G401.6 (cell line): ENCODE results near the gene OAS2.
"Not testable (repeated sequence)": the region's sequence is repeated elsewhere in the genome, so short reads cannot be mapped to it uniquely, and the experiment has no call there.

Source experiments
- FAIRE-seq: peaks from 2 replicates; lab custom pipeline; 2012; peaks lifted over from hg19 to GRCh38; lab: Jason Lieb, UNC

Gene OAS2

DNA sequence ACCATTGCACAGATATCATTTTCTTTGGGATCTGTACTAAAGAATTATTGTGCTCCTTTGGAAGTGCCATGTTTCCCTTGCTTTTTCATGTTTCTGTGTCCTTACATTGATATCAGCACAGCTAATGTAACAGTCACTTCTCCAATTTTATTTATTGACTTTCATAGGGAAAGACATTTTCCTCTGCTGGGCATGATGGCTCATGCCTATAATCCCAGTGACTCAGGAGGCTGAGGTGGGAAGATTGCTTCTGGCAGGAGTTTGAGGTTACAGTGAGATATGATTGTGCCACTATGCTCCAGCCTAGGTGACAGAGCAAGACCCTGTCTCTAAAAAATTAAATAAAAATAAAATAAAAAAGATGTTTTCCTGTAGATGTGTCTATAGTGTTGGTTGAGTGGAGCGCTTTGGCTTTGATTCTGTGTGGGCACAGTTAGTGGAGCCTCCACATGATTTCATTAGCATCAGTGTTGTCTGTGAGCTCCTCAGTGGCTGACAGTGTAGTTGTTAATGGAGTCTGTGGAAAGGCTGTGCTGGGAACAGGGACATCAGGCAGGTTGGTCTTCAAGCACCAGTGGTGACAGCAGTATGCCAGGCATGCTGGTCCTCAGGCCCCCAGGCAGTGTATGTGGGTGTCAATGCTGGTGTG lies 7.4 kb downstream of the OAS2 start:
- FAIRE-seq = no peak

DNA sequence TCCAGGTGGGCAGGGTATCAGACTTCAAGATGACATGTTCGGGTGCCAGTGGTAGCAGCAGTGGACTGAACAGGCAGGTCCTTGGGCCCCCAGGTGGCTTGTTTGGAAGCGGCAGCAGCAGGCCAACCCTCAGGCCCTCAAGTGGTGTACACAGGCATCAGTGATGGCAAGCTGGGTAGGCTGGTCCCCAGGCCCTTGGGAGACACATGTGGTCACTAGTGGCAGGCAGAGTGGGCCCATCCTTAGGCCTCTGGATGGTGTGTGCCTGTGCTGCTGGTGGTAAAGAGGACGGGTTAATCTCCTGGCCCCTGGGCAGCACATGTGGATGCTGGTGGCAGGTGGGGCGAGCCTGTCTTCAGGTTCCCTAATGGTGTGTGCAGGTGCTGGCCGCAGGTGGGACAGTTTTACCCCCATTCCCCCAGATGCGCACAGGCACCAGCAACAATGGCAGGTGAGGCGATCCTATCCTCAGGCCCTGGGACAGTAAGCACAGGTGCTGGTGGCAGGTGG lies 8.0 kb downstream of the OAS2 start:
- no peak for FAIRE-seq

DNA sequence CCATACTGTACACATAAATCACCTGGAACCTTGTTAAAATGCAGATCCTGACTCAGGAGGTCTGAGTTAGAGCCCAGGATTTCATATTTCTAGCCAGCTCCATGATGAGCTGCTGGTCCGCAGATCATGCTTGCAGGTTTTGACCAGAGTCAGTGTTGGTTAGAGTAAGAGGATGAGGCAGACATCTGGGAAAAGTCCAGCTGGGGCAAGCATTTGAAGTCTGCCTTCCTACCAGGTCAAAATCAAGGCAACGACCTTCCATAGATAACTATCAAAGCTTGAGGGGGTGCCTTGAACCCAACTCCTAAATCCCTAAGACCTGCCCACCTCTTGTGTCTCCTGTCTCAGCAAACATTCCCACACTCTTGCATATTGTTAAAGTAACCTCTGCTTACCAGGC lies 9.2 kb downstream of the OAS2 start:
- FAIRE-seq = no peak

DNA sequence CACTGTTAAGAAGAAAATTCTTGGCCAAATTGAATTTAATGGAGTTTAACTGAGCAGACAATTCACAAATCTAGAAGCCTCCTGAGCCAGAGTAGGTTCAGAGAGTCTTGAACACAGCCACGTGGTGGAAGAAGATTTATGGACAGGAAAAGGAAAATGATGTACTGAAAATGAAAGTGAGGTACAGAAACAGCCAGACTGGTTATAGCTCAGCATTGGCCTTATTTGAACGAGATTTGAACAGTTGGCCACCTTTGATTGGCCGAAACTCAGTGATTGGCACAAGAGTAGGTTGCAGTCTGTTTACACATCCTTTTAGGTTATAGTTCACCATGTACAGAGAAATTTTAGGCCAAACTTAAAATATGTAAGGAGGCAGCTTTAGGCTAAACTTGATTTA lies 9.9 kb downstream of the OAS2 start:
- no peak for FAIRE-seq

DNA sequence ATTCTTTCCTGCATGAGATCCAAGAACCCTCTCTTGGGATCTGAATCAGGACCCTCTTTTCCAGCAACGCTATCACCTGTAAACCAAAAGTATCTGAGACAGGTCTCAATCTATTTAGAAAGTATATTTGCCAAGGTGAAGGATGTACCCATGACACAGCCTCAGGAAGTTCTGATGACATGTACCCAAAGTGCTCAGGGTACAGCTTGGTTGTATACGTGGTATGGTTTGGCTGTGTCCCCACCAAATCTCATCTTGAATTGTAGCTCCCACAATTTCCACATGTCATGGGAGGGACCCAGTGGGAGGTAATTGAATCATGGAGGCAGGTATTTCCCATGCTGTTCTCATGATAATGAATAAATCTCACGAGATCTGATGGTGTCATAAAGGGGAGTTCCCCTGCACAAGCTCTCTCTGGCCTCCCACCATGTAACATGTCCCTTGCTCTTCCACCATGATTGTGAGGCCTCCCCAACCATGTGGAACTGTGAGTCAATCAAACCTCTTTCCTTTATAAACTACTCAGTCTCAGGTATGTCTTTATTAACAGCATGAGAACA lies 10.6 kb downstream of the OAS2 start:
- not testable (repeated sequence) for FAIRE-seq

DNA sequence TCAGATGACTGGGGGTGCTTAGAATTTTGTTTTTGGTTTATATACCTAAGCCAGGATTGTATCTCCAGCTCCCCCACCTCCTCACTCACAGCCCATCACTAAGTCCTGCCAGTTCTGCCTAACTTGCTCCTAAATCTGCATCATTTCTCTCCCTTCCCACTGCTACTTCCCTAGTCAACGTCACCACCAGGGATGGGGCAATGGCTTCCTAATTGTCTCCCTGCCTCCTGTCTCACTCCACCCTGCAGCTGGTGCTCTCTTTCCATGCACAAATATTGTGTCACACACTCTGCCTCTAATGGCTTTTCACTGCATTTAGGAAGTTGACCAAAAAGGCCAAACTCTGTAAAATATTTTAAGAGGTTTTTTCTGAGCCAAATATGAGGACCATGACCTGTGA lies 11.5 kb downstream of the OAS2 start:
- FAIRE-seq = no peak

DNA sequence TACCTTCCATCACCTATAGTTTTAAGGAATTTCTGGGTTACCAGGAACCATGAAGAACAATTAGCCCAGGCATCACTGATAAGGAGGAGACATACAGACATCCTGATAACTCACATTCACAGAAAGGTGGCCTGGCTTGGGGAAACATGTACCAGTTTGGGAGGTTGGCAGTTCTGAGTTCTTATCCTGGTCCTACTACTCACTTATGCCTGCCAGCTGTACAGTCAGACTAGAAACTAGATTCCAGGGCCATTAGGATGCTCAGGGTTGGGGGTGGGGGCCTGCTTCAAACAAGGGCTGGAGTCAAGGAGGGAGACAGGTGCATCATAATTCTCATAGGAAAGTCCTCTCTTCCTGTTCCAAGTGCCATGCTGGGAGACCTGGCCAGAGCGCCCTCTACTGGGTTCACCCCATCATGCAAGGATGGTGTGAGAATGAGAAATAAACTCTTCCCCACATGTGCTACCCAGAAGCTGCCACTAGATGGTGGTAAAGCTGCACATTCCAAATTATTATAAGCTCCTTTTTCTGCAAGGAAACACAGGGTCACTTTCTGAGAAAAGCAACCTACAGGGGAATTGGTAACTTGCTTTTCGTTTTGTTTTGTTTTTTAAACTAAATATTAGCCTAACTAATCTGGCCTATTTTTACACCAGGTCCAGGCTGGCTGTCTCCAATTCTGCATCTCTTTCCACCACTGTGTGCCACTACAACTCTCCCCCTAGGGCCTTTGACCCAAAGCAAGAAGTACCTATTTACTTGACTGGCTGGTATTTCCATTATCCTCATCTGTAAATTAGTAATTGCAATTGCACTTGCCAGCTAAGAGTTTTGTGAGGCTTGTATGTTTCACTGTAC lies 14.5 kb downstream of the OAS2 start:
- FAIRE-seq = peak; percentile 92

DNA sequence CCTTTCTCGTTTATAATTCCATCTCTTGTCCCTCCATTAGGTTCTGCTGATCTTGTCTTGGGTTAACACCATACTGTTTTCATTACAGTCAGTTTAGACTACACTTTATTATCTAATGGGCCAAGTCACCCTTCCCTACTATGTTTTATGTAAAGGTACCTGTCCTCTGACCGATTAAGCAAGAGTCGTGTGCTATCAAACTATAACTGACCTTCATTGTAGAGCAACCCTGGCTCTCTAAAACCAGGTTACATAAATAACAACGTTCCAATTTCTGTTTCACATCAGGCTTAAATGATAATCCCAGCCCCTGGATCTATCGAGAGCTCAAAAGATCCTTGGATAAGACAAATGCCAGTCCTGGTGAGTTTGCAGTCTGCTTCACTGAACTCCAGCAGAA lies 16.7 kb downstream of the OAS2 start:
- no peak for FAIRE-seq

DNA sequence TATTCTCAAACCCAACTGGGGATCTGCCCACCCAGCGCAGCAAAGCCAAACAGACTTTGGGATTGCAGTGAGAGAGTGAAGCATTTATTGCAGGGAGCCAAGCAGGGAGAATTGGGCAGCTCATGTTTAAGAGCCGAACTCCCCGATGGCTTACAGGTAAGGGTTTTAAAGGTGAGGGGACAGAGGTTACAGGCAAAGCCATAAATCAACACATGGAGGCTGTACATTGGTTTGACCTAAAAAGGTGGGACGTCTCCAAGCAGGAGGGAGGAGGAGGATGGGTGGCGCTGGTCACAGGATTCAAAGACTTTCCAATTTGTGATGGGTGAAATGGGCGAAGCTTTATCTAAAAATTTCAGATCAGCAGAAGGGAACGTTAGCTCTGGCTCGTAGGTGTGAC lies 18.2 kb downstream of the OAS2 start:
- no peak for FAIRE-seq

DNA sequence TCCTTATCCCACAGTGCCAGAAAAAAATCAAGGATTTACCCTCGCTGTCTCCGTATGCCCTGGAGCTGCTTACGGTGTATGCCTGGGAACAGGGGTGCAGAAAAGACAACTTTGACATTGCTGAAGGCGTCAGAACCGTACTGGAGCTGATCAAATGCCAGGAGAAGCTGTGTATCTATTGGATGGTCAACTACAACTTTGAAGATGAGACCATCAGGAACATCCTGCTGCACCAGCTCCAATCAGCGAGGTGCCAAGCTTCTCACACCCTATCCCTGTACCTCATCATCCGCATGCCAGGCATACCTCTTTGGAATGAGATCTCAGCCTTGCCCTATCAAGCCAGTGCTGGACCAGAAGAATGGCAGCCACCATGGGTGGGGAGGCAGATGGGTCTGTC lies 19.2 kb downstream of the OAS2 start:
- FAIRE-seq = no peak

DNA sequence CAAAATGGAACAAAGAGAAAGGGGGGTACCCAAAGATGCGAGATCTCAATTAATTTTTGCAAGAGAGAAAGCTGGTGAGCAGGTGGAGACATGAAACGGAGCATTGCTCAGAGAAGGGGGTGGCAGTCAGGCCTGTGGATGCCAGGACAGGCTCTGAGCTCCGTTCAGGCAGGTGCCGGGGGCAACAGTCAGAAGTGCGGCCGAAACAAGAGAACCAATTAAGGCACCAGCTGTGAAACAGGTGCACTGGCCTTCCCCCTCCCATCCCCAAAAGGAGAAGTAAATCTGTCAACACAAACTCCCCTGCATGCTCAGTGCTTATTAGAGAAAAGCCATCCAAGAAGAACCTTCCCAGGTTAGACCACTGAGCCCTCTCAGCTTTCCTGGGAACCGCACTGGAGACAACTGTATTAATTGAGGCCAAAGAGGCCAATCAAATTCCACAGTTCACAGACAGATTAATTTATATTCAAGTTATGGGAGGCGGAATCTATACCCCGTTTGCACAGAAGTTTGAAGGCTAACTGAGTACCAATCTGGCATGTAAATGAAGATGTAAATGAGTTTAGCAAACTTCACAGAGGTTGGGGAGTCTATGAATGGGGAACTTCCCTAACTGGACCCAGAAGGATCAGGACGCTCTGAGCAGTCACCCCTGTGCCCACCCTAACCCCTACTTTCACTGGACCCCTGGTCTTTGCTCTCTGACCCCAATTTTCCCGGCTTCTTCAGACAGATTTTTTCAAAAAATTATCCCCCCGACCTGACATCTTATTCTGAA lies 20.9 kb downstream of the OAS2 start:
- no peak for FAIRE-seq

DNA sequence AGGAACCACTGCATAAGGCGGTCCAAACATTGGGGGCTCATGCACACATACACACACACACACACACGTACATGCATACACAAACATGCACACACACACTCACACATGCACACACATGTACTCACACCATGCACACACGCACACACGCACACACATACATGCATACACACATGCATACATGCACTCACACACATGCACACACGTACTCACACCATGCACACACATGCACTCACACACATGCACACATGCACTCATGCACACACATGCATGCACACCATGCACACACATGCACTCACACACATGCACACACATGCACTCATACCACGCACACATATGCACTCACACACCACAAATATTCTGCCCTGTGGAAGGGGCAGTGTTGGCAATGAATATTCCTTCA lies 22.1 kb downstream of the OAS2 start:
- no peak for FAIRE-seq

DNA sequence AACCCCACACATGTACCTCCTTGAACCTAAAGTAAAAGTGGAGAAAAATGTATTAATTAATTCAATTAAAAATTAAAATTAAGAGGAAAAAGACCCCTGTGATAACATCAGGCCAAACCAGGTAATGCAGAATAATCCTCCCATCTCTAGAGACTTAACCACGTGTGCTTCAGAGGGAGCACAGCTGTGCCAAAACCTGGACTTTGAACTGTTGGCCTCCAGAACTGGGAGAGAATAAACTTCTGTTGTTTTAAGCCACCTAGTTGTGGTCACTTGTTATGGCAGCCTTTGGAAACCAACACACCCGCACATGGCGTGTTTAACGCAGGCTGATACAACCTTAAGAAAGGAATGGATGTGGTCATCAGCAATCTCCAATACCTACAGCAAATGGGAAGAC lies 23.8 kb downstream of the OAS2 start:
- no peak for FAIRE-seq

DNA sequence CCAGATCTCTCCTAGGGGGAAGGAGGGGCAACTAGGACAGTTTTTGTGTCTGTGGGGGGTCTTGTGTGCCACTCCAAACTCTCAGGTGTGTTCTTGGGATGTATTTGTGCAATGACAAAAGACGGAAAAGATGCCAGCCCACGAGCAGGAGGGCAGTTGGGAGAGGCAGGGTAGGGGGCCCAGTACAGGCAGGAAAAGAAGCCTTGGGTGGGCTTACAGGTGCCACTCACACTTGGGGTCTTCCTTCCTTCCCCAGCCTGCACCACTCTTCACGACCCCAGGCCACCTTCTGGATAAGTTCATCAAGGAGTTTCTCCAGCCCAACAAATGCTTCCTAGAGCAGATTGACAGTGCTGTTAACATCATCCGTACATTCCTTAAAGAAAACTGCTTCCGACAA lies 24.4 kb downstream of the OAS2 start:
- no peak for FAIRE-seq

DNA sequence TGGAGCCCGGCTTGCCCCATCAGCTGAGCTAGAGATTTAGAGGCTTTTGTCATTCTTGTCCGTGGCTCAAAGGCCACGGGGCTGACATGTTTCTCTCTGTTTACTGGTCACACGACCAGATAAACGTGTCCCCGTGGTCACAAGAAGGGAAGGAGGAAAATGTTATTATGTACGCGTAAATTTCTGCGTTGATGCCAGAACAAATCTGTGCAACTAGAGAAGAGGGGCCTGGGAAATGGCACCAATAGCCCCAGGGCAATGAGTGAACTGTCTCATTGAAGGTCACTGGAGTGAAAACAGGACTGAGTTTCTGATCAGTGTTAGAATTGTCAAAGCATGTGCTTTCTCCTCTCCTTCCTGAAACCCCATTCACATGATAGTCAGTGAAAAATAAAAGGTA lies 25.3 kb downstream of the OAS2 start:
- no peak for FAIRE-seq

DNA sequence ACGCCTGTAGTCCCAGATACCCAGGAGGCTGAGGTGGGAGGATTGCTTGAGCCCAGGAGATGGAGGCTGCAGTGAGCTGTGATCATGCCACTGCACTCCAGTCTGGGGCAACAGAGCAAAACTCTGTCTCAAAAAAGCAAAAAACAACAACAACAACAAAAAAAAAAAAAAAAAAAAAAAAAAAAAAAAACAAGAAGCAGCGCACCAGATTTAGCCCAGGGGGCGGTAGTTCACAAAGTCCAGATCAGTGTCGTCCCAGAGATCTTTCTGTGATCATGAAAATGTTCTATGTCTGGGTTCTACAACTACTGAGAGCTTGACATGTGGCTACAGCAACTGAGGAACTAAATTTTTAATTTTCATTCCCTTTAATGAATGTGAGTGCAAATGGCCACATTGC lies 27.4 kb downstream of the OAS2 start:
- no peak for FAIRE-seq

DNA sequence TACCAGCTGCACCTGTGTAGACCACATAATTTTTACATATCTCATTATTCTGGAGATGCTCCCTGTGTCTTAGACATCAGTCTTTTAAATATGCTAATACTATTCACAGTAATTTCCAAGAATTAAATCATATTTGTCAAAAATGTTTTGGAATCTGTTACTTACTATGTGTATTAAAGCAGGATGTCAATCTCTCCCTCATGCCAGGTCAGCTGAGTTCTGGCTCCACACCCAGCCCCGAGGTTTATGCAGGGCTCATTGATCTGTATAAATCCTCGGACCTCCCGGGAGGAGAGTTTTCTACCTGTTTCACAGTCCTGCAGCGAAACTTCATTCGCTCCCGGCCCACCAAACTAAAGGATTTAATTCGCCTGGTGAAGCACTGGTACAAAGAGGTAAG lies 27.9 kb downstream of the OAS2 start:
- FAIRE-seq = no peak

DNA sequence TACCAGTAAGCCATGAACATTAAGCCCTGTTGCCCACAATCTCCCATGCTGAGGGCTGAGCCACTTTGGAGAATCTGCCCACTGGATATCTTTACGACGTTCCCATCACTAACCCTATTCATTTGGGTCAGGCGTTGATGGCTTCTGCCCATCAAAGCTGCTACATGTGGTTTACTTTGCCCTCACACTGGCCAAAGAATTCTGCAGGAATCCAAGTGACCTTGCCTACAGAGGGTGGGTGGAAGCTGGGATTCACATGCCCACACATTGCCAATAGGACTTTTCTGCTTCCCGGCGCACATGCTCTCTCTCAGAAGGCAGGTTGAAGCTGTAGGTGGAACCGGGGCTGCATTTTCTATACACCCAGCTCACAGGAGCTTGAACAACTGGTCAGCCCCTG lies 28.3 kb downstream of the OAS2 start:
- FAIRE-seq = no peak

DNA sequence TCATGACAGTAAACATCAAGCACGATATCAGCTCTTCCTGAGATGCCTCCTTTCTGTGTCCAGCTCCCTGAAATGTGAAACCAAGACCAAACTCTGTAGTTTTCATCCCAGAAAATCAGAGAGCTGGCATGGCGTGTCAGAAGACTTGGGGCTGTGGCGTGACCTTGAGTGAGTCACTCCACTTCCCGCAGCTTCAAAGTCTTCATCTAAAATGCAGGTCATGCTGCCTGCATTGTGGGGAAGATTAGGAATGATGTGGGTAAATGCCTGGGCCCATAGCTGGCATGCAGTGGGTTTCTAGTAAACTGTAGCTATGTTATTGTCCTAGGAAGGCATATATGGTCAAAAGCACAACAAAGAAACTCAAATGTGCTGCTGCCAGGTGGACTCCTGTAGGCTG lies 28.8 kb downstream of the OAS2 start:
- FAIRE-seq = no peak

DNA sequence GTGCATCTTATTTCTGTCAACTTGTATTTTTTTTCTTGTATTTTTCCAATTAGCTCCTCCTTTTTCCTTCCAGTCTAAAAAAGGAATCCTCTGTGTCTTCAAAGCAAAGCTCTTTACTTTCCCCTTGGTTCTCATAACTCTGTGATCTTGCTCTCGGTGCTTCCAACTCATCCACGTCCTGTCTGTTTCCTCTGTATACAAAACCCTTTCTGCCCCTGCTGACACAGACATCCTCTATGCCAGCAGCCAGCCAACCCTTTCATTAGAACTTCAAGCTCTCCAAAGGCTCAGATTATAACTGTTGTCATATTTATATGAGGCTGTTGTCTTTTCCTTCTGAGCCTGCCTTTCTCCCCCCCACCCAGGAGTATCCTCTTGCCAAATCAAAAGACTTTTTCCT lies 32.4 kb downstream of the OAS2 start:
- no peak for FAIRE-seq

DNA sequence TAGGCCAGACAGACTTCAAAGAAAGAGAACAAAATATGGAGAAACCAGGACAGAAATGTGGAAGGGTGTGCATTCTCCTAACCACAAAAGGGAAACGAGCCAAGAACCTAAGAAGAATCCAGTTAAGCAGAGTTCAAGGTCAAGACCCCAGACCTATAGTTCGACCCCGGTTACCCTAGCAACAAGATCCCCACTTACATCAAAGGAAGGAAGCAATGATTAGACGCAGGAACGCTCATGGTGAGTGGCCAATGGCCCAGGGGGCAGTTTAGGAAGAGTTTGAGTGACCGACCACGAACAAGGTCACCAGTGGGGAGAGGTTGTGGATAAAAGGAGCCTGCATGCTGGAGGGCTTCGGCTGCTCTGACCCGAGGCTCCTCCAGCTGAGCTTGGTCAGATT lies 36.2 kb downstream of the OAS2 start:
- no peak for FAIRE-seq

DNA sequence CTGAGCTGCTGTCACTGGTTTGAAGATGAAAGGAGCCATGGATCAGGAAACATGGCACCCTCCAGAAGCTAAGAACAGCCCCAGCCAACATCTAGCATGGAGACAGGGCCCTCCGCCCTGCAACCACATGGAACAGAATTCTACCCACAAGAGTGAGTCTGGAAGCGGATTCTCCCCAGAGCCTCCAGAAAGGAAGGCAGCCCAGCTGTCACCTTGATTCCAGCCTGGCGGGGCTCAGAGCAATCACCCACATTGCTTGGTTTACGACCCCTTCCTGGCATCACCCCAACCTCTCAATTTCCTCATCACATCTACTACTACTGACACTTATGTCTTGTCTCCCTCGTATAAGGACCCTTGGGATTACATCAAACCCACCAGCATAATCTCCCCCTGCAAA lies 38.5 kb downstream of the OAS2 start:
- FAIRE-seq = no peak

DNA sequence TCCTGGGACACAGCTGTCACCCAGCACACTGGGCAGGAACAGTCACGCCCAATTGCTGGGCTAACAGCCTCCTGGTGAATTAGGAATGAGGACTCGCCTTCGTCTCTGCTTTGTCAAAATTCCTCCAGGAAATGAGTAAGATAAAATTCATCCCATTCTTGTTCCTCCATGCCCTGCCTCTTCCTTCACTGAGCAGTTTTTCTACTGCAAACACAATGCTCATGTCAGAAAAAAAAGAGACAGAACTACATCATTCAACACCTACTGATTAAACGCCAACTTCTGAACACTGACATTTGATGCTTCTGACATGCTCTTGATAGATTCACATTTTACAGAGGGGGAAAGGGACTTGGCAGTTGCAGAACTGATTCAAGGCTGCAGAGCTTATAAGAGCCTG lies 40.7 kb downstream of the OAS2 start:
- FAIRE-seq = no peak
